Measurements from ENCODE around the gene PLAA. TPM values are rescaled to one million over a fixed set of nuclear protein-coding genes. Genes with fewer than 3 reads are reported as not detected.

The PLAA gene
- total and polyA plus RNA-seq, 10 of the 15 experiments (the other 5 are each of a cell fraction or from before 2014, with no cell fraction given) = 5.6 to 42.4 (median 34.1) TPM

GRCh38 chr9:26892251-26893029 lies 54.6 kb downstream of the PLAA start, which contains the start of gene CAAP1 (continued):
- peak; percentile 43; the same call in 1 of the 2 replicates for TF ChIP-seq ATF7 (IDR thresholded peaks at IDR 0.05; ENCODE audit: low read depth)
- peak; percentile 90 for TF ChIP-seq NKRF (conservative IDR thresholded peaks at IDR 0.05)
- TF ChIP-seq ATF3 (IDR thresholded peaks at IDR 0.05; ENCODE audit: borderline replicate concordance, extremely low read depth, low read depth, low read length) = peak; percentile 56; the same call in 1 of the 2 replicates
- 0 out of 2 replicates have a peak, but pooled peaks have one; percentile 53 for TF ChIP-seq HDGF (IDR thresholded peaks at IDR 0.05)
- TF ChIP-seq POU2F2 (IDR thresholded peaks at IDR 0.05; ENCODE audit: borderline replicate concordance, low read depth, low read length) = peak; percentile 81
- TF ChIP-seq ZNF207 (IDR thresholded peaks at IDR 0.05; ENCODE audit: borderline replicate concordance) = peak; percentile 75; the same call in 1 of the 2 replicates
- peak; percentile 97 for TF ChIP-seq PML (IDR thresholded peaks at IDR 0.05; ENCODE audit: low read length)
- TF ChIP-seq NRF1 (conservative IDR thresholded peaks at IDR 0.05; ENCODE audit: low read depth, low read length) = no peak
- no peak for TF ChIP-seq JUNB (IDR thresholded peaks at IDR 0.05)
- TF ChIP-seq IKZF2 (IDR thresholded peaks at IDR 0.05) = peak; percentile 88
- 0 out of 2 replicates have a peak, but pooled peaks have one; percentile 6 for TF ChIP-seq IRF3 (IDR thresholded peaks at IDR 0.05)
- TF ChIP-seq ZBTB11 (CRISPR knock-in tag; IDR thresholded peaks at IDR 0.05) = peak; percentile 76
- TF ChIP-seq MLLT1 (IDR thresholded peaks at IDR 0.05) = peak; percentile 77
- TF ChIP-seq PKNOX1 (IDR thresholded peaks at IDR 0.05) = peak; percentile 62
- TF ChIP-seq EGR1 (IDR thresholded peaks at IDR 0.05; ENCODE audit: borderline replicate concordance in 1 of 2, low read depth in 2 of 2, low read length in 2 of 2) = peak; percentile 79 to 99
- TF ChIP-seq STAT1 (conservative IDR thresholded peaks at IDR 0.05) = peak; percentile 50; the same call in 1 of the 2 replicates
- peak; percentile 98 for TF ChIP-seq POLR2AphosphoS5 (IDR thresholded peaks at IDR 0.05; ENCODE audit: low read length)
- TF ChIP-seq PAX8 (IDR thresholded peaks at IDR 0.05) = 0 out of 2 replicates have a peak, but pooled peaks have one; percentile 63
- peak; percentile 94; the same call in 1 of the 2 replicates for TF ChIP-seq LARP7 (IDR thresholded peaks at IDR 0.05)
